ENCODE data around the gene ARHGAP26. TPM values are rescaled to one million over a fixed set of nuclear protein-coding genes. Genes with fewer than 3 reads are reported as not detected.

The ARHGAP26 gene
- total and polyA plus RNA-seq, 2 donors (not counting 3 experiments of a cell fraction or from before 2014, with no cell fraction given): 3.1 to 16.2 TPM

DNA sequence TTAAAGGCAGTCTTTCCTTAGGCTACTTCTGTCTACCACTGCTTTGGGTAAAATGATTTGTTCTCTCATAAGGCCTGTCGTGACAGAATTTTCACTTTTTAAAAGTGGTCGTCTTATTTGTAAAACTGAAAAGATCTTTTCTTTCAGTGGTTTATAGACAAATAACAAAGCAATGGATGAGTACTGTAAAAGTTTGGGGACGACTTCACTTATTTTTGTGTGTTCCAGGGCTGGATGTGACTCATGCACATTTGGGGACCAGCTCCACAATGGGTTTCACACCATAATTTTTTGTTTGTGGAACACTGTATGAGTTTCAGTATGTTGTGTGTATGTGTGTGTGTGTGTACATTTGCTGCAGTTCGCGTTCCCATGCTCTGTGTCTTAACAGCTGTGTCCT lies 53.6 kb downstream of the ARHGAP26 start:
- dilution Hi-C loops (cut with MboI; ENCODE audit: extremely low pct_ligation_motif_present, low sequenced_read_pairs): no loop called here
- ChIA-PET POLR2A (no interaction called here), CTCF (interaction anchor here (1.1 to 2.5 kb wide), 4 partner anchors 12 to 110 kb away, joined by 3 to 12 read pairs (median 5); partner anchors contain the start of gene ARHGAP26)
- Histone ChIP-seq H4K20me1 (replicated peaks; ENCODE audit: control insufficient read depth, extremely low read depth, insufficient read depth, low read length) (no peaks in the 10 kb centered on the region), H3K9me3 (replicated peaks; ENCODE audit: control insufficient read depth, insufficient read depth, low read length) (no peaks in the 10 kb centered on the region), H3K36me3 (ENCODE audit: control insufficient read depth in 2 of 2, extremely low read depth in 1 of 2, insufficient read depth in 2 of 2, low read length in 2 of 2) (no peaks in the 10 kb centered on the region), H3K9ac (replicated peaks; ENCODE audit: extremely low read depth, insufficient read depth, low read length) (no peak overlapping the region), H3K27ac (ENCODE audit: insufficient read depth, low read depth, low read length) (no peak overlapping the region), H3K4me2 (ENCODE audit: insufficient read depth, low read length) (no peak overlapping the region), H3K4me3 (replicated peaks in 1 of 3; ENCODE audit: insufficient read depth in 1 of 3, low read depth in 1 of 3, low read length in 3 of 3) (no peak overlapping the region), H2AFZ (ENCODE audit: low read depth, low read length) (no peak overlapping the region), H3K27me3 (ENCODE audit: control insufficient read depth in 2 of 2, insufficient read depth in 2 of 2, low read length in 2 of 2) (no peaks in the 10 kb centered on the region), H3K4me1 (ENCODE audit: control insufficient read depth, extremely low read depth, insufficient read depth, low read length) (peaks cover 58% of the 10 kb centered on the region), H3K79me2 (ENCODE audit: control insufficient read depth, insufficient read depth, low read length) (no peaks in the 10 kb centered on the region), H3K9me1 (replicated peaks; ENCODE audit: control insufficient read depth, extremely low read depth, insufficient read depth, low read length) (no peaks in the 10 kb centered on the region)
- DNase-seq (ENCODE audit: low read depth, low spot score) (no peak), FAIRE-seq (no peak)
- intact Hi-C loops (cut with micrococcal nuclease): no loop called here
- BruUV-seq (replicated peaks): no TSS peak
- no peak for TF ChIP-seq GATA2 (IDR thresholded peaks at IDR 0.05; ENCODE audit: insufficient read depth, insufficient read length, low read depth, low read length)
- no peak for TF ChIP-seq POLR2AphosphoS5 (IDR thresholded peaks at IDR 0.05; ENCODE audit: insufficient read depth, low read depth, low read length)
- no peak for TF ChIP-seq JUN (IDR thresholded peaks at IDR 0.05; ENCODE audit: borderline replicate concordance, insufficient read depth, insufficient read length, low read depth)
- TF ChIP-seq POLR2A (IDR thresholded peaks at IDR 0.05; ENCODE audit: low read depth, low read length): no peak
- TF ChIP-seq, protein P1, sequence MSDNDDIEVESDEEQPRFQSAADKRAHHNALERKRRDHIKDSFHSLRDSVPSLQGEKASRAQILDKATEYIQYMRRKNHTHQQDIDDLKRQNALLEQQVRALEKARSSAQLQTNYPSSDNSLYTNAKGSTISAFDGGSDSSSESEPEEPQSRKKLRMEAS (IDR thresholded peaks at IDR 0.05; ENCODE audit: insufficient read depth, insufficient read length): no peak
- TF ChIP-seq, protein P2, sequence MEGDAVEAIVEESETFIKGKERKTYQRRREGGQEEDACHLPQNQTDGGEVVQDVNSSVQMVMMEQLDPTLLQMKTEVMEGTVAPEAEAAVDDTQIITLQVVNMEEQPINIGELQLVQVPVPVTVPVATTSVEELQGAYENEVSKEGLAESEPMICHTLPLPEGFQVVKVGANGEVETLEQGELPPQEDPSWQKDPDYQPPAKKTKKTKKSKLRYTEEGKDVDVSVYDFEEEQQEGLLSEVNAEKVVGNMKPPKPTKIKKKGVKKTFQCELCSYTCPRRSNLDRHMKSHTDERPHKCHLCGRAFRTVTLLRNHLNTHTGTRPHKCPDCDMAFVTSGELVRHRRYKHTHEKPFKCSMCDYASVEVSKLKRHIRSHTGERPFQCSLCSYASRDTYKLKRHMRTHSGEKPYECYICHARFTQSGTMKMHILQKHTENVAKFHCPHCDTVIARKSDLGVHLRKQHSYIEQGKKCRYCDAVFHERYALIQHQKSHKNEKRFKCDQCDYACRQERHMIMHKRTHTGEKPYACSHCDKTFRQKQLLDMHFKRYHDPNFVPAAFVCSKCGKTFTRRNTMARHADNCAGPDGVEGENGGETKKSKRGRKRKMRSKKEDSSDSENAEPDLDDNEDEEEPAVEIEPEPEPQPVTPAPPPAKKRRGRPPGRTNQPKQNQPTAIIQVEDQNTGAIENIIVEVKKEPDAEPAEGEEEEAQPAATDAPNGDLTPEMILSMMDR (IDR thresholded peaks at IDR 0.05; ENCODE audit: extremely low read depth in 1 of 2, insufficient read depth in 1 of 2, low read depth in 1 of 2, low read length in 2 of 2): no peak
- TF ChIP-seq FOS (IDR thresholded peaks at IDR 0.05; ENCODE audit: borderline replicate concordance, insufficient read depth, low read length): peak; percentile 5
